Measurements from ENCODE around the gene DPEP2.

DNA sequence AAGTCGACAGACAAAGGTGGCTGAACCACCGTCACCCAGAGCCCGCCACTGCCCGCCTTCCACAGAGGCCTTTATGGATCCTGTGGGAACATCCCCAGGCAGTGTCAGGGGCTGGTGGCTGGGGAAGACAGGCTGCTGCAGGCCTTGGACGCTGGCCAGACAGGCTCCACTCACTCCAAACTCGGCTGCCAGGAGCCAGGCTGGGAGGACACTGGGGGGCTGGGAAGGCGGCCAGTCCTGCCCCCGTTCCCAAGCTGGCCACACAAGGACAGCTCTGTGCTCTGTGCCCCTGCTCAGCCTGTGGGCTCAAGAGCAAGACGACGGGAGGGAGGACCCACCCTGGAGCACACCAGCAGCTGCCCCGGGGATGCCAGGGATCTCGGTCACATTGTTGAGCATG lies 47.8 kb downstream of the DPEP2 start:
- TF ChIP-seq POLR2A (IDR thresholded peaks at IDR 0.05) (no peak), CTCF (IDR thresholded peaks at IDR 0.05) (no peak)
